Activated B cell treated with CpG ODN at 0.5 μM for 24 hours (primary cell): Measurements from ENCODE around the gene NFATC3. TPM values are rescaled to one million over a fixed set of nuclear protein-coding genes. Genes with fewer than 3 reads are reported as not detected.

Source experiments
- ATAC-seq: fragments of 200-7000 bp; cut with Tn5 transposase; one replicate; pipeline ENCODE4 v1.10.0; 2021; ENCODE audit warnings: low read depth, mild to moderate bottlenecking, moderate library complexity
- CTCF ChIA-PET: fragments of 350-600 bp; sonication (Branson Sonifier 250); formaldehyde crosslinking; loops from one replicate; lab custom pipeline; 2021; ENCODE audit warnings: antibody characterized with exemption; lab: Charles Lee
- POLR2A ChIA-PET: fragments of 350-600 bp; sonication (Branson Sonifier 250); formaldehyde crosslinking; loops from one replicate; lab custom pipeline; 2021; ENCODE audit warnings: antibody characterized with exemption; lab: Charles Lee
- DNase-seq: peaks from one replicate; pipeline ENCODE4 v3.0.0; 2022
- H3K27ac Mint-ChIP-seq: one replicate; pipeline ENCODE4 v1.8.0; 2020; ENCODE audit warnings: mixed read lengths
- H3K27me3 Mint-ChIP-seq: one replicate; pipeline ENCODE4 v1.8.0; 2021; ENCODE audit warnings: mixed read lengths
- H3K36me3 Mint-ChIP-seq: one replicate; pipeline ENCODE4 v1.8.0; 2021; ENCODE audit warnings: low read depth, mixed read lengths
- H3K4me1 Mint-ChIP-seq: one replicate; pipeline ENCODE4 v1.8.0; 2021; ENCODE audit warnings: mixed read lengths
- H3K4me3 Mint-ChIP-seq: one replicate; pipeline ENCODE4 v1.8.0; 2020; ENCODE audit warnings: mild to moderate bottlenecking, mixed read lengths
- H3K9me3 Mint-ChIP-seq: one replicate; pipeline ENCODE4 v1.8.0; 2020; ENCODE audit warnings: mixed read lengths
- intact Hi-C: fragments of 100-400 bp; cut with micrococcal nuclease; formaldehyde crosslinking; loops from one replicate; pipeline ENCODE4 v1.15.1; 2024
- total RNA-seq: library from RNA; stranded (reverse); gene quantifications from 2 replicates; pipeline ENCODE4 v1.2.3, GENCODE V29; 2022
- TF ChIP-seq, protein P1 (sequence below): fragments of 200-600 bp; IDR thresholded peaks from one replicate; pipeline ENCODE4 v1.8.0; 2022; ENCODE audit warnings: antibody characterized with exemption, mild to moderate bottlenecking

The NFATC3 gene
- total RNA-seq, 1 donor from 2014 or later, result 72.0 TPM

DNA sequence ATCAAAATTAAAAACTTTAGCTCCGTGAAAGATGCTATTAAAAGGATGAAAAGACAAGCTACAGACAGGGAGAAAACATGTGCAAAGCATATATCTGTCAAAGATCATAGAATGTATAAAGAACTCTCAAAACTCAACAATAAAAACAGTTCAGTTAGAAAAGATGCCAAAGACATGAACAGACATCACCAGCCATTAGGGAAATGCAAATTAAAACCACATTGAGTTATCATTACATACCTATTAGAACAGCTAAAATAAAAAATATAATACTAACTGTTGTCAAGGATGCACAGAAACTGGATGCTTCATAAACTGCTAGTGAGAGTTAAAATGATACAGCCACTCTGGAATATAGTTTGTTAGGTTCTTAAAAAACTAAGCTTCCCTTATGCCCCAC lies 58.8 kb downstream of the NFATC3 start:
- no peaks in the 10 kb centered on the region for H3K9me3 Mint-ChIP-seq
- CTCF ChIA-PET, result no interaction called here
- H3K36me3 Mint-ChIP-seq, result peaks cover 40% of the 10 kb centered on the region
- TF ChIP-seq, protein P1, sequence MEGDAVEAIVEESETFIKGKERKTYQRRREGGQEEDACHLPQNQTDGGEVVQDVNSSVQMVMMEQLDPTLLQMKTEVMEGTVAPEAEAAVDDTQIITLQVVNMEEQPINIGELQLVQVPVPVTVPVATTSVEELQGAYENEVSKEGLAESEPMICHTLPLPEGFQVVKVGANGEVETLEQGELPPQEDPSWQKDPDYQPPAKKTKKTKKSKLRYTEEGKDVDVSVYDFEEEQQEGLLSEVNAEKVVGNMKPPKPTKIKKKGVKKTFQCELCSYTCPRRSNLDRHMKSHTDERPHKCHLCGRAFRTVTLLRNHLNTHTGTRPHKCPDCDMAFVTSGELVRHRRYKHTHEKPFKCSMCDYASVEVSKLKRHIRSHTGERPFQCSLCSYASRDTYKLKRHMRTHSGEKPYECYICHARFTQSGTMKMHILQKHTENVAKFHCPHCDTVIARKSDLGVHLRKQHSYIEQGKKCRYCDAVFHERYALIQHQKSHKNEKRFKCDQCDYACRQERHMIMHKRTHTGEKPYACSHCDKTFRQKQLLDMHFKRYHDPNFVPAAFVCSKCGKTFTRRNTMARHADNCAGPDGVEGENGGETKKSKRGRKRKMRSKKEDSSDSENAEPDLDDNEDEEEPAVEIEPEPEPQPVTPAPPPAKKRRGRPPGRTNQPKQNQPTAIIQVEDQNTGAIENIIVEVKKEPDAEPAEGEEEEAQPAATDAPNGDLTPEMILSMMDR, result no peak
- DNase-seq, result no peak
- no peaks in the 10 kb centered on the region for H3K27me3 Mint-ChIP-seq
- POLR2A ChIA-PET, result interaction anchor here (0.6 kb wide), 1 partner anchor 8 kb away, joined by 7 read pairs; no protein-coding TSS in a partner anchor
- intact Hi-C loops, result loop anchor here (5.0 kb wide), 1 partner anchor 33 kb away; no protein-coding TSS in a partner anchor
- ATAC-seq, result no peak
- H3K4me3 Mint-ChIP-seq, result no peak overlapping the region
- no peak overlapping the region for H3K27ac Mint-ChIP-seq
- peaks cover 28% of the 10 kb centered on the region for H3K4me1 Mint-ChIP-seq

DNA sequence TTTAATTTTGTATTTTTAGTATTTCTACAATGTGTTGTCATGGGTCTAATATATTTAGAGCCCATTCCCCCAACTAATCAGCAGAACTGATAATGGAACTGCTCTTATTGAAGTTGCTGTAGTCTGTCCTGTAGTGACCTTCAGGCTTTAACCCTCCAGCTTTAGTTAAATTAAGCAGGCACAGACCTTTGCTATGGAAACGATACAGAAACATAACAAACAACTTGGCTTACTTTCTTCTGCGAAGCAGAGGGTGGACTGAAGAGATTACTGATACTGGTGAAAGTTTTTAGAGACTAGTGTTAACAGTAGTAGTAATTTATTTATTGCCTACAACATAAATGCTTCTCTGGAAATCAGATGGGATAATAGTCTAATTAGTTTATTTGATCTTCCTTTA lies 61.4 kb downstream of the NFATC3 start:
- H3K27ac Mint-ChIP-seq, result no peak overlapping the region
- no peak for DNase-seq

DNA sequence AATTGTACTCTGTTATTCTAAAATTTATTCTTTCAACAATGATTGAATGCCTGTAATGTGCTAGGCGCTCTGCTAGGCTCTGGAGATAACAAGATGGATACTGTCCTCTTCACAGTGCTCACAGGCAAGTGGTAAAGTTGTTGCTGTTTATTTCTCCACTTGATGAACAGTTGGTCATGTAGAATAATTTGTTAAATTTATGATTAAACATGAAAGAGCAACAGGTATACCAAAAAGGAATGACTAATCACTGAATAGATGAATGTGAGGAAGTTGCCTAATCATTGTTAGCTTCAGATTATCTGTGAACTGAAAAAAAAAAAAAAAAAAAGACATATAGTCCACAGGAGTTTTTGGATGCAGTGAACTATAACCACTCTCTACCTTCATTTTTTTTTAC lies 62.3 kb downstream of the NFATC3 start:
- POLR2A ChIA-PET, result interaction anchor here (0.6 kb wide), 1 partner anchor 126 kb away, joined by 3 read pairs; no protein-coding TSS in a partner anchor
- H3K36me3 Mint-ChIP-seq, result peaks cover 35% of the 10 kb centered on the region
- no peak for ATAC-seq
- H3K4me1 Mint-ChIP-seq, result peaks cover 21% of the 10 kb centered on the region
- H3K4me3 Mint-ChIP-seq, result no peak overlapping the region
- DNase-seq, result no peak
- no peaks in the 10 kb centered on the region for H3K9me3 Mint-ChIP-seq
- intact Hi-C loops, result no loop called here
- CTCF ChIA-PET, result no interaction called here
- no peaks in the 10 kb centered on the region for H3K27me3 Mint-ChIP-seq
- H3K27ac Mint-ChIP-seq, result no peak overlapping the region
- TF ChIP-seq, protein P1, result no peak

More for the DNA sequence above, 61.4 kb downstream of the NFATC3 start:
- Mint-ChIP-seq H3K9me3 (no peaks in the 10 kb centered on the region), H3K36me3 (peaks cover 40% of the 10 kb centered on the region), H3K4me3 (no peak overlapping the region), H3K27me3 (no peaks in the 10 kb centered on the region), H3K4me1 (peaks cover 29% of the 10 kb centered on the region)
- no peak for ATAC-seq
- TF ChIP-seq, protein P1, result no peak
- intact Hi-C loops, result no loop called here
- ChIA-PET POLR2A (no interaction called here), CTCF (no interaction called here)

DNA sequence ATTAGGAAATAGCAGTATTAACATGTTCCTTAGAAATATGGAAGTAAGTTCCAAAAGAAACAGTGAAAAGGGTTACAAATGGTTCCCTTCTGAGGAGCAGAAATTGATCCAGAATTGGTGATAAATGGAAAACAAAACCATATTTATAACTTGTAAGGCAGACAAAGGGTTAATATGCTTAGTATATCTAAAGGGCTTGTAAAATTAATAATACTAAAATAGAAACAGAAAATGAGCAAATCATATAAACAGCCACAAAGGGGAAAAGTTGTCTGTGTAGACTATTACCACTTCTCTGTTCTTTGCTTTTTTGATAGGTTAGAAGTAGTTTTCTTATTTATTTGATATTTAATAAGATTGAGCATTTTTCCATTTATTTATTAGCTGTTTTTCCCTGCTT lies 64.4 kb downstream of the NFATC3 start:
- H3K4me3 Mint-ChIP-seq, result no peak overlapping the region
- ChIA-PET POLR2A (no interaction called here), CTCF (no interaction called here)
- H3K36me3 Mint-ChIP-seq, result peaks cover 40% of the 10 kb centered on the region
- intact Hi-C loops, result no loop called here
- peaks cover 19% of the 10 kb centered on the region for H3K4me1 Mint-ChIP-seq
- no peaks in the 10 kb centered on the region for H3K9me3 Mint-ChIP-seq
- no peak for DNase-seq
- ATAC-seq, result no peak
- no peaks in the 10 kb centered on the region for H3K27me3 Mint-ChIP-seq
- no peak overlapping the region for H3K27ac Mint-ChIP-seq
- TF ChIP-seq, protein P1, result no peak

DNA sequence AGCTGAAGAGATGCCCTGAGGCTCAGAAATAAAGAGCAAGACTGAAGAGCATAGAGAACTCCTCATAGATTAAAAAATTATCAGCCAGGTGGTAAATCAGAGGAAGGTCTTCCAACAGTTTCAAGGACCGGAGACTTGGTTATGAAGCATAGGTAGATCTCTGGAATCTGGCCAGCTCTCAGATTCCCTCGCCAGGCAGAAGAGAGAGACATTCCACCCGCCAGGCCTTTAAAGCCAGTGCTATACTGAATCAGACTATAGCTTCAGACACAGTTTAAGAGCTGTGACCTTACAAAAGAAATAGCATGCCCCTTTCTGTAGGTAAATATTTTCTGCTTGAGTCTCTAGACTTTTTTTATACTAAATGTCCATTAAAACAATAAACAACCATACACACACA lies 70.3 kb downstream of the NFATC3 start:
- H3K4me3 Mint-ChIP-seq, result no peak overlapping the region
- no peaks in the 10 kb centered on the region for H3K27me3 Mint-ChIP-seq
- peaks cover 56% of the 10 kb centered on the region for H3K36me3 Mint-ChIP-seq
- intact Hi-C loops, result no loop called here
- no peak overlapping the region for H3K27ac Mint-ChIP-seq
- ATAC-seq, result no peak
- no peak for DNase-seq
- TF ChIP-seq, protein P1, result no peak
- ChIA-PET CTCF (no interaction called here), POLR2A (no interaction called here)
- no peaks in the 10 kb centered on the region for H3K9me3 Mint-ChIP-seq
- H3K4me1 Mint-ChIP-seq, result peaks cover 6% of the 10 kb centered on the region
